GM23248 (cell line): ENCODE data around the gene STAM.

Source experiments
- EZH2 ChIP-seq: fragments of 200-600 bp; sonication (generic); IDR thresholded peaks from 2 replicates; pipeline ENCODE4 v1.6.1; 2018; ENCODE audit warnings: antibody characterized with exemption, mild to moderate bottlenecking; ENCODE audit not compliant: insufficient read depth, poor library complexity, severe bottlenecking
- EZH2phosphoT487 ChIP-seq: fragments of 200-600 bp; sonication (generic); IDR thresholded peaks from 2 replicates; pipeline ENCODE4 v1.6.1; 2018; ENCODE audit warnings: antibody characterized with exemption, moderate library complexity, mild to moderate bottlenecking, low read depth; ENCODE audit not compliant: insufficient read depth

GRCh38 chr10:17661510-17661909 lies 17.6 kb downstream of the STAM start:
- TF ChIP-seq EZH2 (no peak), EZH2phosphoT487 (no peak)
